Sigmoid colon (tissue), 7 donors: ENCODE data around the gene EHD4. TPM values are rescaled to one million over a fixed set of nuclear protein-coding genes. Genes with fewer than 3 reads are reported as not detected.
A peak's percentile ranks its signal among the peaks of the same experiment; 100 is the strongest.

Source experiments
- DNase-seq: peaks from one replicate; pipeline ENCODE4 v3.0.0-alpha.2; 2019
- H3K27ac ChIP-seq, 4 donors: fragments of 200-600 bp; sonication (generic); one replicate each; pipeline ENCODE4 v1.5.1; 2016 to 2019; ENCODE audit warnings: mild to moderate bottlenecking in 1 of 4
- H3K27me3 ChIP-seq, 3 donors: fragments of 200-600 bp; sonication (generic); one replicate each; pipeline ENCODE4 v1.5.1; 2019; ENCODE audit warnings: mild to moderate bottlenecking in 1 of 3
- H3K36me3 ChIP-seq, 4 donors: fragments of 200-600 bp; sonication (generic); one replicate each; pipeline ENCODE4 v1.5.1; 2016 to 2019
- H3K4me1 ChIP-seq, 4 donors: fragments of 200-600 bp; sonication (generic); one replicate each; pipeline ENCODE4 v1.5.1; 2017 to 2019
- H3K4me3 ChIP-seq, 4 donors: fragments of 200-600 bp; sonication (generic); one replicate each; pipeline ENCODE4 v1.5.1; 2017 to 2019; ENCODE audit warnings: mild to moderate bottlenecking in 2 of 4, moderate library complexity in 1 of 4
- H3K9me3 ChIP-seq, 4 donors: fragments of 200-600 bp in 3 of 4; sonication (generic) in 3 of 4; one replicate each; pipeline versions ENCODE4 v1.5.1 to v1.6.1; 2013 to 2019
- EP300 ChIP-seq, 4 donors: sonication (generic); formaldehyde crosslinking; IDR thresholded peaks; one replicate each; pipeline ENCODE4 v1.6.1; 2017; ENCODE audit warnings: antibody characterized with exemption in 4 of 4
- POLR2A ChIP-seq, 2 donors: fragments of 450-650 bp; IDR thresholded peaks; one replicate each; pipeline ENCODE4 v1.6.1; 2016; ENCODE audit warnings: antibody characterized with exemption in 2 of 2, mild to moderate bottlenecking in 2 of 2, moderate library complexity in 2 of 2
- POLR2AphosphoS5 ChIP-seq, 4 donors: sonication (generic); formaldehyde crosslinking; IDR thresholded peaks; one replicate each; pipeline ENCODE4 v1.6.1; 2017; ENCODE audit warnings: antibody characterized with exemption in 4 of 4
- WGBS, 2 donors: extraction: QIAGEN DNeasy Blood & Tissue Kit; methylation state at CpG; one replicate each; pipeline ENCODE4 v1.1.7; 2013; 5-methylcytosine and 5-hydroxymethylcytosine counted together
- intact Hi-C: fragments of 100-400 bp; cut with DNase I; formaldehyde crosslinking; loops from one replicate; pipeline ENCODE4 v1.15.1; 2023
- polyA plus RNA-seq, 3 donors: library from polyadenylated mRNA; stranded (reverse); fragments of 200-250 nt; gene quantifications; one replicate each; pipeline ENCODE4 v1.2.3, GENCODE V29; 2013
- total RNA-seq, 4 donors: library from RNA; depleted of rRNA; stranded (reverse); fragments of >200 nt; gene quantifications; one replicate each; pipeline ENCODE4 v1.1.0, GENCODE V29; 2016
- TF ChIP-seq, protein P1 (sequence below), 4 experiments: fragments of 450-650 bp in 3 of 4; fragments of 200-600 bp in 1 of 4; IDR thresholded peaks; one replicate each; pipeline ENCODE4 v1.5.1; 2016 to 2019; ENCODE audit warnings: antibody characterized with exemption in 4 of 4, mild to moderate bottlenecking in 3 of 4, moderate library complexity in 2 of 4
- donor health status: healthy with polysubstance abuse.
- donor health status: Bipolar disorder and iron deficiency.
- donor health status: healthy.

Gene EHD4
- total and polyA plus RNA-seq, 7 donors, result 8.9 to 37.0 (median 13.0) TPM

DNA sequence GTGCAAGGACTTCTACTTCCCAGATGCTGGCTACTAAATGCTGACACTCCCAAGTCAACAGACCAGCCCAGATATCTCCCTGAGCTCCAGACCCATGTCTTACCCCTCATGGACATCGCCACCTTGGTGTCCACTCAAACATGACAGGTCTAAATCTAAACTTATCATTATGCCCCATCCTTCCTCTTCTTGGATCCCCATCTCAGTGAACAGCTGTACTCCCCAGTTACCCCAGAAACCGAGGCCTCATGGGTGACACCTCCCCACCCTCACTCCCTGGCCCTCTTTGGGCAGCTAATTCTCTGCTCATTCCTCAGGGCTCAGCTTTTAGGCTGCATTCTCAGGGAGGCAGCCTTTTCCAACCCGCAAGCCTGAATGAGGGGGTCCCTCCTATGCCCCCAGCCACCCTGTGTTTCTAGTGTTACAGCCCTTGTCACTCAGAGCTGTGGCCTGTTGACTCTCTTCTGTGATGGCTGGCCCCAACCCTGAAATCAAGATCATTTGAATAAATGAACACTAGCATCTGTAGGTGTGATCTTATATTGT, 5.4 kb downstream of the EHD4 start:
- no peak for DNase-seq
- TF ChIP-seq, protein P1, sequence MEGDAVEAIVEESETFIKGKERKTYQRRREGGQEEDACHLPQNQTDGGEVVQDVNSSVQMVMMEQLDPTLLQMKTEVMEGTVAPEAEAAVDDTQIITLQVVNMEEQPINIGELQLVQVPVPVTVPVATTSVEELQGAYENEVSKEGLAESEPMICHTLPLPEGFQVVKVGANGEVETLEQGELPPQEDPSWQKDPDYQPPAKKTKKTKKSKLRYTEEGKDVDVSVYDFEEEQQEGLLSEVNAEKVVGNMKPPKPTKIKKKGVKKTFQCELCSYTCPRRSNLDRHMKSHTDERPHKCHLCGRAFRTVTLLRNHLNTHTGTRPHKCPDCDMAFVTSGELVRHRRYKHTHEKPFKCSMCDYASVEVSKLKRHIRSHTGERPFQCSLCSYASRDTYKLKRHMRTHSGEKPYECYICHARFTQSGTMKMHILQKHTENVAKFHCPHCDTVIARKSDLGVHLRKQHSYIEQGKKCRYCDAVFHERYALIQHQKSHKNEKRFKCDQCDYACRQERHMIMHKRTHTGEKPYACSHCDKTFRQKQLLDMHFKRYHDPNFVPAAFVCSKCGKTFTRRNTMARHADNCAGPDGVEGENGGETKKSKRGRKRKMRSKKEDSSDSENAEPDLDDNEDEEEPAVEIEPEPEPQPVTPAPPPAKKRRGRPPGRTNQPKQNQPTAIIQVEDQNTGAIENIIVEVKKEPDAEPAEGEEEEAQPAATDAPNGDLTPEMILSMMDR (IDR thresholded peaks at IDR 0.05), result no peak
- TF ChIP-seq POLR2AphosphoS5 (IDR thresholded peaks at IDR 0.05), result no peak
- no peak for TF ChIP-seq POLR2A (IDR thresholded peaks at IDR 0.05)
- no peak for TF ChIP-seq EP300 (IDR thresholded peaks at IDR 0.05)
- intact Hi-C loops, result no loop called here
- Histone ChIP-seq H3K9me3 (no peaks in the 10 kb centered on the region), H3K36me3 (no peaks in the 10 kb centered on the region), H3K27ac (peak overlapping the region in 3 of 4 donors; percentile 27 to 55 (median 39)), H3K4me3 (no peak overlapping the region), H3K27me3 (no peaks in the 10 kb centered on the region), H3K4me1 (peaks cover 0 to 9% (median 2%) of the 10 kb centered on the region in 4 donors)
- WGBS, 2 donors, result 81 to 96% methylated on average over 3 of the region's 3 CpGs

DNA sequence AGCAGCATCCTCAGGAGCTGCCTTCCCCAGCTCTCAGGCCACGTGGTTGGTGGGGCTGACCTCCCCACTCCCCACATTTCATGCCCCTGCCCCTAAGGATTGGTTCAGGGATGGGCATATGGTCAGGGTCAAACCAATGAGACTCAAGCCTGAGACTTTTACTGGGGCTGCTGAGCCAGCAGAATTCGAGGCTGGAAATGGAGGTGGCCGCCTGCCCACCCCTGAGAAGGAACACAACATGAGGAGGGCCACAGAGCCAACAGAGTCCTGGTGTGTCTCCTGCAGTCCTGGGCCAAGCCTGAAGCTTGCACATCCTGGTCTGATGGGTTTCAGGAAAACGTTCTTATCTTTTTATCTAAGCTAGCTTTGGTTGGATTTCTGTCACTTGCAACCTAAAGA, 5.9 kb downstream of the EHD4 start:
- Histone ChIP-seq H3K36me3 (no peaks in the 10 kb centered on the region), H3K27me3 (no peaks in the 10 kb centered on the region), H3K27ac (no peak overlapping the region), H3K4me3 (no peak overlapping the region), H3K4me1 (peaks cover 0 to 9% (median 2%) of the 10 kb centered on the region in 4 donors), H3K9me3 (no peaks in the 10 kb centered on the region)
- TF ChIP-seq POLR2AphosphoS5 (IDR thresholded peaks at IDR 0.05), result no peak
- no peak for TF ChIP-seq EP300 (IDR thresholded peaks at IDR 0.05)
- no peak for TF ChIP-seq POLR2A (IDR thresholded peaks at IDR 0.05)
- TF ChIP-seq, protein P1 (IDR thresholded peaks at IDR 0.05), result no peak
- WGBS, 2 donors, result 76 to 78% methylated on average over 4 of the region's 4 CpGs
- DNase-seq, result no peak
- intact Hi-C loops, result no loop called here

DNA sequence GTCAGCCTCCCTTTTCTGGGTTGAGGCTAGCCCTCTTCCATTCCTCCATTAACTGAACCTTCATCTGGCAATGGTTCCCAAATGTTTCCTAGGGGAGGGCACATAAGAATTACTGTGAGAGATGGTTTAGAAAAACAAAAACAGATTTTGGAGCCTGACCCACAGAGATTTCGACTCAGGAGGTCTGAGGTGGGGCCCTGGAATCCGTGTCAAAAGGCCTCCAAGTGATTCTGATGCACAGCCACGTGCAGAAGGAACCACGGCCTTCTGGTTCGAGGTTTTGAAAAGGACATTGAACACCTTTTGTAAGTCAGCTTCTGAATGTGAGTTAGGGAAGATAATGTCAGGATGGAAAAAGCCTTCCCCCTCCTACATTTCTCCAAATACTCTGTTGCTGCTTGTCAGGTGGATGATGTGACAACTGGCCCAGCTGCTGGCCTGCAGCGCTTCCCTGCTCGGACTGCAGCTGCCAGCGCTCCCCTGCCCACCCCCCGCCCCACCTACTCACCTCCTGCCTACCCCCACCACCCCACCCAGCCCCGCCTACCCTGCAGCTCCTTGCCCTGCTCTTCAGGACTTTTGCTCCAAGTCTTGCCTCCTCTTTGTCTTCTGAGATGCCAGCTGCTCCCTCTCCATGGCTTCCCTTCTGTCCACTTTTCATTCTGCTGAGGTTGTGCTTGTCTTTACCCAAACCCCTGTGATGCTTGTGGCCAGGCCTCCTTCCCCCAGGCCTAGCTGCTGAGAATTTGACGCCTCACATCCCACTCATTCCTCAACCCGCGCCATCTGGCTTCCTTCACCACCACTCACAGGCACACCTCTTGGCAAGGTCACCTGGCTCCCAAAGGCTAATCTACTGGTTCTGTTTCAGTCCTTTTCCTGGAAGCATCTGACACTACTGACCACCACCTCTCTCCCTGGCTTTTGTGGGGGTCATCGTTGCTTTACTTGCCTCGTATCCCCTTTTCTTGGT, 6.6 kb downstream of the EHD4 start:
- Histone ChIP-seq H3K4me3 (no peak overlapping the region), H3K36me3 (no peaks in the 10 kb centered on the region), H3K27ac (no peak overlapping the region), H3K9me3 (no peaks in the 10 kb centered on the region), H3K4me1 (peaks cover 0 to 6% (median 1%) of the 10 kb centered on the region in 4 donors), H3K27me3 (no peaks in the 10 kb centered on the region)
- no peak for DNase-seq
- 85% methylated on average over 15 of the region's 15 CpGs for WGBS, 2 donors
- TF ChIP-seq, protein P1 (IDR thresholded peaks at IDR 0.05), result no peak
- TF ChIP-seq EP300 (IDR thresholded peaks at IDR 0.05) (no peak), POLR2AphosphoS5 (IDR thresholded peaks at IDR 0.05) (no peak), POLR2A (IDR thresholded peaks at IDR 0.05) (no peak)
- intact Hi-C loops, result no loop called here

DNA sequence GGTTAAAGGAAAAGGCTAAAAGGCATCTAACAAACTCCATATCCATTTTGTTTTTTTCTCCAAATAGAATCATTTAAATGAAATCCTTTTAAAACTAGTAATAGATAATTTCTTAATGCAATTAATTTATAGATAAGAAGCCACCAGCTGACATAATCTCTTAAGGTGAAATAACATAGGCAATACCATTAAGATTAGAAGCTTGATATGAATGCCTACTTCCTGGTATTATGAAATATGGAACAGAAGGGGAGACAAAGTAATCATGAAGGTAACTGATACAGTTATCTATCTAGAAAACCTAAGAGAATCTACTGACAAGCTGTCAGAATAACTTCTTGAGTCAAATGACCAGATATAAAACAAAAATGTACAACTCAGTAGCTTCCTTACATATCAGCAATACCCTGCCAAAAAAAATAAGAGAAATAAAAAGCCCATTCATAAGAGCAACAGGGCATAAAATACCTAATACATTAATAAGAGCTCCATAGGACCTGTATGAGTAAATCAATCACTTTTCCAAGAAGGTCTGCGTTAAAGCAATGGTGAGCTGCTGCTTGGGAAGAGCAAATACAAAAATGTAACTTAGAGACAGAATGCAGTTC, 10.7 kb downstream of the EHD4 start:
- 92 to 94% methylated on average over 1 of the region's 1 CpG for WGBS, 2 donors
- no peak overlapping the region for H3K27ac ChIP-seq

More for the DNA sequence above, 10.7 kb downstream of the EHD4 start:
- no peak for DNase-seq
- intact Hi-C loops, result no loop called here
- no peak overlapping the region for H3K4me3 ChIP-seq
- TF ChIP-seq EP300 (IDR thresholded peaks at IDR 0.05), result no peak
- no peak for TF ChIP-seq POLR2A (IDR thresholded peaks at IDR 0.05)
- TF ChIP-seq, protein P1 (IDR thresholded peaks at IDR 0.05), result no peak
- TF ChIP-seq POLR2AphosphoS5 (IDR thresholded peaks at IDR 0.05), result no peak
- H3K36me3 ChIP-seq, result no peaks in the 10 kb centered on the region
- H3K4me1 ChIP-seq, result peaks cover 0 to 6% (median 2%) of the 10 kb centered on the region in 4 donors
- no peaks in the 10 kb centered on the region for H3K27me3 ChIP-seq
- H3K9me3 ChIP-seq, result no peaks in the 10 kb centered on the region
